CD4-positive, alpha-beta T cell treated with Interferon alpha-2 for 1 hour (primary cell): Measurements from ENCODE around the gene B4GALNT3.

Source experiments
- DNase-seq, 2 donors: peaks; one replicate each; pipeline ENCODE4 v3.0.0-alpha.2; 2020 to 2022

Gene B4GALNT3

DNA sequence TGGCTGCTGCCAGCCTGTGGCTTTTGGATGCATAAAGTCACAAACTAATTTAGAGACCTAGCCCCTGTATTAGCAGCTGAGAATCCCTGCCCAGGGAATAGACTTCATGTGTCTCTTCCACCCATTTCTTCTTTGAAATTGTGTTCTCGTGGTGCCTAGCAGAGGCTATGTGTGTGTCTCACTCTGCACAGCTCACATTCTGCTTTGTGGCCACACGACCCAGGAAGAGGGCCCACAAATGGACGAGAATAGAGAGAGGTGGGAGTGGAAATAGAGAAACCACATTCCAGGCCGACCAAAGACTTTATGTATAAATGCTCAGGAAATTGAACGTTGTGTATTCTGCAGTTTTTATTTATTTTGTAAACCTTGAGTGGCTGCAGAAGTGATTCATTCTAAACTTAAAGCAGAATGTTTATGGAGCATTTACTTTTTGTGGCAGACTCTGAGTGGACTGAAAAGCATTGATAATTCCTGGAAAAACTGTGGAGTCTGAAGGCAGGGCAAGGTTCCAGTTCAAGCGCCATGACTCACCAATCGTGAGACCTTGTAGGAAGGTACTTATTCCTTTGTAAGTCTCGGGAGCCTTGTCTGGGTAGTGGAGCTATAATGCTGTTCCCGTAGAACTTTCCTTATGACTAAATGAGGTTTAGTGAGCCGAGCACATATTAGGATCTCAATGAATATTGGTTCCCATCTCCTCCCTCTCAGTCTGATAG lies 9.1 kb downstream of the B4GALNT3 start:
- no peak for DNase-seq

DNA sequence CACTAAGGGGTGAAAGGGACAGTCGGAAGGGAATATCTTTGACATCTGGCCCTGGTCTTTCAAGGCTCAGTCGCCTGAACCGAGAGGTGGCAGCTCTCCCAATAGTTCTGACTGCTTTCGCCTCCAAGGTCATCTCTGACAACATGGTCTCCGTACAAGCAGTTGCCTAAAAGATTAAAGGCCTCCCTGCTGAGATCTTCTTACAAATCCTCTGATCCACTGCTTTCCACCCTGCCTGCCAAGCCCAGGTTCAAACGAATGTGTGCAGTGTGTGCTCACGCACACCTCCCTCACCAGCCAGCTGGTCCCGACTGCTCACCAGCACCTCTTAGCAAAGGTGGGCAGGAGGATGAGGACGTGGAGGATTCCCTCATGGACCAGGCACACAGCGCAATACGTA lies 10.4 kb downstream of the B4GALNT3 start:
- no peak for DNase-seq

- no peak for DNase-seq
Measured at GRCh38 chr12:473198-473597, 13.5 kb downstream of the B4GALNT3 start.

DNA sequence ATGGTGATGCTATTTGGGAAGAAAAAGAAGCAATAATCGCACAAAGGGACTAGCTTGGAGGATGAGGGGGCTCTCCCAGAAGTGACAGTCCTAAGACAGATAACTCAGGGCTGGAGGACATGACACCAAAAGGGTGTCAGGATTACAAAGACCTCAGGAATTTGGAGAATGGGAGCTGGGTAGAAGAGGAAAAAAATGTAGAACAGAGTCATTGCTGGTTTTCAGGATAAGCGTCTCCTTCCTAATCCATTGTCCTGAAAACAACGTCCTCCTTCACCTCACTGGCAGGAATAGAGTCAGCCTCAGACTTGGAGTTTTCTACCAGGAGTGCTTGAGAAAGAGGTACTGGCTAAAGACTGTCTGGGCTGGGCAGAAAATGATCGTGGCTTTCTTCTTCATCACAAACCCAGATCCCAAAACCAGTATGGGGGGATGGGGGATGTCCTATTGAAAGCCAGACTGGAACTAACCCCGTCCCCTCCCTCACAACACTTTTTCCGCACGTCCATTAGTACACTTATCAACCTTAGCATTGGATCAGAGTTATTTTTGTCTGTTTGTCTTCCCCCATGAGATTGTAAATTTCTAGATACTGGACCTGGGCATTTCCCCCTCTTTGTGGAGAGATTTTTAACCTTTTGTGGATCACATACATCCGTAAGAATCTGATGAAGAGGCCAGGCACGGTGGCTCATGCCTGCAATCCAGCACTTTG lies 14.3 kb downstream of the B4GALNT3 start:
- no peak for DNase-seq

- DNase-seq, result no peak
Measured at GRCh38 chr12:475286-475685, 15.5 kb downstream of the B4GALNT3 start.

GRCh38 chr12:479161-479560 lies 19.4 kb downstream of the B4GALNT3 start:
- no peak for DNase-seq

- no peak for DNase-seq
Measured at GRCh38 chr12:480831-481816, 21.4 kb downstream of the B4GALNT3 start.

GRCh38 chr12:482061-482460 lies 22.3 kb downstream of the B4GALNT3 start:
- no peak for DNase-seq

DNA sequence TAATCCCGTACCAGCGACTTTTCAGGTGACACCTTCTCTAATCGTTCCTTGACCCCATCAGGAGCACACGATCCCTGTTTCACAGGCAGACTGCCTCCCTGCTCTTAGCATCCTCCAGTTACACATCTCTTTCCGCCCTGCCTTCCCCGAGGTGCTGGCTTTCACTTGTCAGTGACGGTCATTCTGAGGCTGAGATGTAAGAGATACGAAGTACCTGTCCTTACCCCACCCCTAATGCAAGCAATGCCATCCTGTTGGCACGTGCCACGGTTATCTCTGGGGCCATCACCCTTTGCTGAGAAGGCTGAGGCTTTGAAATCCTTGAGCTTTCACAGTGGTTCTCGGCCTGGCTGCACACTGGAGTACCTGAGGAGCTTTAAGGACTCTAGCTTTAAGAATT lies 24.4 kb downstream of the B4GALNT3 start:
- no peak for DNase-seq

DNA sequence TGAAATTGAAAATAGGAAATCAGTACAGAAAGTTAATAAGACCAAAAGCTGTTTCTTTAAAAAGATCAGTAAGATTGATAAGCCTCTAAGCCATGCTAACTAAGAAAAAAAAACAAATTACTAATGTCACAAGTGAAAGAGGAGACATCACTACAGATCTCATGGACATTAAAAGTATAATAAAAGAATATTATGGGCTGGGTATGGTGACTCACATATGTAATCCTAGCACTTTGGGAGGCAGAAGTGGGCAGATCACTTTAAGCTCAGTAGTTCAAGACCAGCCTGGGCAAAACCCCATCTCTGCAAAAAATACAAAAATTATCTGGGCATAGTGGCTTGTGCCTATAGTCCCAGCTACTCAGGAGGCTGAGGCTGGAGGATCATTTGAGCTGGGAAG lies 30.5 kb downstream of the B4GALNT3 start:
- DNase-seq, result no peak

DNA sequence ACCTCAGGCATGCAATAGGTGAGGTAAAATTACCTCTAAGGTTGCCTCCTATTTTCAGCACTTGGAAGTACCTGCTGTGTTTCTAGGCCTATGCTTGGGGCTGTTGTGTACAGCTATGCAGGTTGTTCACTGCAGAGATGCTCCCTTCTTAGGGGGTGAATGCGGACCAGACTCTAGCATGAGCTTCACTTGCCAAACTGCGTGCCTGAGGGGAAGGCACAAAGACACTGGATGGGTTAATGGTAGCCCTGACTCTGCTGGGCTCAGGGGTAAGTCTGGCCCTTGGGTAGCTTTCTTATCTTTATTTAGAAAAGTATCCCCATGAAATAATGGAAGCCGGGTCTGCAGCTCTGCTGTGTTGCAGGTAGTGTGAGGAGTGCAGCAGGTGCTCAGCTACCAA lies 35.7 kb downstream of the B4GALNT3 start:
- no peak for DNase-seq

GRCh38 chr12:496736-497135 lies 37.0 kb downstream of the B4GALNT3 start:
- no peak for DNase-seq

GRCh38 chr12:497501-498160 lies 37.9 kb downstream of the B4GALNT3 start:
- DNase-seq, result no peak

GRCh38 chr12:499837-500458 lies 40.2 kb downstream of the B4GALNT3 start:
- DNase-seq, result no peak

- DNase-seq, result no peak
Measured at GRCh38 chr12:501722-502447, 42.1 kb downstream of the B4GALNT3 start.

DNA sequence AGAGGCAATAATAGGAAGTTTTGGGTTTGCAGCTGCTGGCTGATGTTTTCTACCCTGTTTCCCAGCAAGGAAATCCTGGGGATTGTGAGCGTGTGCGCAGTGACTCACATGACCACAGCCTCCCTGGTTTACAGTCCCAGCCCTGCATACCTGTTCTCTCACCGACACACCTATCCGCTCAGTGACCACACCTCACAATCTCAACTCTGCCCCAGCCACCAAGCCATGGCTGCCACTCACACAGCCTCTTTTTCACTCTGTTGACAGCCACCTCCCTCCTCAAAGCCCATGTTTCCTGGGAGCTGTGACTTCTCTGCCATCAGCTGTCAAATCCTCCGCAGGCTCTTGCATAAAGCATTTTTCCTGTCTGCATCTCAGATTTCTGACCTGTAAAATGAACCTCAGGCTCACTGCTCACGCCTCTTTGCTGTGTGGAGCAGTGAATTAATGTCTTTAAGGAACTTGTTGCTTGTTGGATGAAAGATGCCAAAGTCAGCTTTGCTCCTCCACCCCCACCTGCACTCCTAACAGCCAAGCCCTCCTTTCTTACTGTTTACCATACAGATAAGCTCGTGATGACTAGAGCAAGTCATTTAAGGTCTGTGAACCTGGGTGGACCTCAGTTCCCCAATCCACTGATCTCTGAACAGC lies 43.5 kb downstream of the B4GALNT3 start:
- no peak for DNase-seq

GRCh38 chr12:505221-505620 lies 45.5 kb downstream of the B4GALNT3 start:
- no peak for DNase-seq

DNA sequence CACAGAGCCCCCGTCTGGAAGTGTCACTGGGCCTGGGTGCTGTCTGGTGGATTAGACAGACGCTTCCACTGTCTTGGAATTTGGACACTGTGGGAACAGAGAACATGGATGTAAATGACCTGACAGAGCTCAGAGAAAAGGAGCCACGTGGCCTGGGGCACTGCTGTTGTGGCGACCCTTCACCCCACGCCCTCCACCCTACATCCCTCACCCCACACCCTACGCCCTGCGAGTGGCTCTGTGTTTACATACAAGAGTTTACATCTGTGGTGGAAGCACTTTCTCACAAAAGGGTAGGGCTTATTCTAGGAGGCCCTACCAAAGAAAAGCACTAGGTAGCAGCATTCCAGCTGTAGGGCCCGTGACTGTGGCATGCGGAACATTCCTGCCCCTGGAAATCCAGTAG lies 47.7 kb downstream of the B4GALNT3 start:
- no peak for DNase-seq

DNA sequence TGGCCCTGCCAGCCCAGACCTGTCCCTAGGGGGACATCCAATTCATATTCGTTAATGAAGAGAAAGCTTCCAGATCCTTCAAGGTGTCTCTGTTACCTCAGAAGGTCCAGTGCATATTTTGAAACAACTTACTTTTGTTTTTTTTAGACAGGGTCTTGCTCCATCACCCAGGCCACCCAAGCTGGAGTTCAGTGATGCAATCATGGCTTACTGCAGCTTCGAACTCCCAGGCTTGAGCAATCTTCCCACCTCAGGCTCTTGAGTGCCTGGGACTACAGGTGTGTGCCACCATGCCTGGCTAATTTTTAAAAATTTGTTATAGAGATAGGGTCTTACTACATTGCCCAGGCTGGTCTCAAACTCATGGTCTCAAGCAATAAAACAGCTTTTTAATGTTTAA lies 48.4 kb downstream of the B4GALNT3 start:
- DNase-seq, result no peak

DNA sequence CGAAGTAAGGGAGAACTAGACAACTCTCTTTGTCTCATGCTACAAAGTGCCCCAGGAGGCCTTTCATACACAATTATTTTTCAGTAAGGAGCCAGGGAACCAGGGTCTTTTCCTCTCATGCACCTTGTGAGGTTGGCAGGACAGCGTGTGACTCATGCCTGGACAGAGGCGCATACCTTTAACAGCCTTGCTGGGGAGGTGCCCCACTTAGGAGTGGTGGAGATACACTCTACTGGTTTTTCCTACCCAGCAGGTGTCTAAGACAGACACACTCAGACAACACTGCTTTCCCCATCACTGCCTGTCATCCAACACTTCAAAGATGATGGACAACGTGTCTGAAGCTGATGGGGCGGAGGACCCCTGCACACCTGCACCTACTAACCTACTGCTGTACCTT lies 49.1 kb downstream of the B4GALNT3 start:
- no peak for DNase-seq

DNA sequence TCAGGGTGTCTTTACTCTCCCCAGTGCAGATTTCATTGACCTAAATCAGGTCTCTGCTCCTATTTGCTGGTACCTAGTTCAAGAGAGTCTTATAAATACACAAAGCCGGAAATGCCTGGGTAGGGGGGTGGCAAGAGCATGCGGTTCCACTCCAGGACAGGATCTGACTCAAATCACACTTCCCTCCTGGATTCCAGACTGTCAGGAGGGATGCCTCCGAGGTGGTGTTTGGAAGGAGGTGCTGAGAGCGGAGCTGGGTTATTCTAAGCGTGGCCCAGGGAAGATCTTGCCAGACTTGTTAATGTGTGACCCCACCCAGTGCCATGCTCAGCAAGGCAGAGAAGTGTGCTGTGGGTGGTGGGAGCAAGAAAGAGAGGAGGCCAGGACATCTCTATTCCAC lies 49.8 kb downstream of the B4GALNT3 start:
- no peak for DNase-seq
